ENCODE data around the gene DENND2A.
"Not testable (repeated sequence)": the region's sequence is repeated elsewhere in the genome, so short reads cannot be mapped to it uniquely, and the experiment has no call there.

DENND2A gene

DNA sequence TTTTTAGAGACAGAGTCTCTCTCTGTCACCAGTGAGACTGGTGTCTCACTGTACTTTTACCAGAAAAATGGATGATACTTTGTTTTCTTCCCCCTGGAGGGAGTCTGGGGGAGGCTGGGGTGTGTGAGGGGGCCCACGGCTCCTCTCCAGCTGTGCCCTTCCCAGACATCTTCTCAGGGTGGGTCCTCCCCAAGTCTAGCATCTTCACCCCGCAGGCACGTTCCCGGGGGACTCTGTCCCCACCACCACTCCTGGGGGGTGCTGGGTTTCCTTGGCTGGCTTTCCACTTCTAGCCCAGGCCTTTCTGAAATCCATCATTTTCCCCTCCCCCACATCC is 99.5 kb downstream of the DENND2A start:
- no peak overlapping the region for H3K4me3 ChIP-seq (ENCODE audit: low read depth, low read length)
- no peak for DNase-seq (ENCODE audit: low read depth)
- TF ChIP-seq CTCF (IDR thresholded peaks at IDR 0.05; ENCODE audit: low read depth, low read length, missing control alignments): no peak

- TF ChIP-seq CTCF (IDR thresholded peaks at IDR 0.05; ENCODE audit: low read depth, low read length, missing control alignments): no peak
- no peak overlapping the region for H3K4me3 ChIP-seq (ENCODE audit: low read depth, low read length)
- no peak for DNase-seq (ENCODE audit: low read depth)
Observed at GRCh38 chr7:140540136-140540777, 100.4 kb downstream of the DENND2A start.

DNA sequence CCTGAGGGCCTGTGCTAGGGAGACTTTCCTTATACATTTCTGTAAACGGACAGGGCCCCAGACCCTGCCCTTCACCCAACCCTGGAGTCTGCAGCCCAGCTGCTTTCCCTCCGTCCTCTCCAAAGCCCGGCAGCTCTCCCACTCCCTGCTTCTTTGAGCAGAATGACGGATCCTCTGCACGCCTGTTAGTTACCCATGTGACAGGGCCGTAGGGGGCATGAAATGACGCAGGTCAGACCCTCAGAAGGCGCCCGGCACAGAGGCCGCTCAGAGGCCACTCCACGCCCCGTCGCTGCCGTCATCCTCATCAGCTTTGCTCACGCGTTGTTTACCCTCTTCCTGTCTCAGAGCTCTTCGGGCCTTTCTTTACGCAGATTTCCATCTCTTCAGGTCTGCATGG is 101.2 kb downstream of the DENND2A start:
- DNase-seq (ENCODE audit: low read depth): no peak
- no peak for TF ChIP-seq CTCF (IDR thresholded peaks at IDR 0.05; ENCODE audit: low read depth, low read length, missing control alignments)
- no peak overlapping the region for H3K4me3 ChIP-seq (ENCODE audit: low read depth, low read length)

DNA sequence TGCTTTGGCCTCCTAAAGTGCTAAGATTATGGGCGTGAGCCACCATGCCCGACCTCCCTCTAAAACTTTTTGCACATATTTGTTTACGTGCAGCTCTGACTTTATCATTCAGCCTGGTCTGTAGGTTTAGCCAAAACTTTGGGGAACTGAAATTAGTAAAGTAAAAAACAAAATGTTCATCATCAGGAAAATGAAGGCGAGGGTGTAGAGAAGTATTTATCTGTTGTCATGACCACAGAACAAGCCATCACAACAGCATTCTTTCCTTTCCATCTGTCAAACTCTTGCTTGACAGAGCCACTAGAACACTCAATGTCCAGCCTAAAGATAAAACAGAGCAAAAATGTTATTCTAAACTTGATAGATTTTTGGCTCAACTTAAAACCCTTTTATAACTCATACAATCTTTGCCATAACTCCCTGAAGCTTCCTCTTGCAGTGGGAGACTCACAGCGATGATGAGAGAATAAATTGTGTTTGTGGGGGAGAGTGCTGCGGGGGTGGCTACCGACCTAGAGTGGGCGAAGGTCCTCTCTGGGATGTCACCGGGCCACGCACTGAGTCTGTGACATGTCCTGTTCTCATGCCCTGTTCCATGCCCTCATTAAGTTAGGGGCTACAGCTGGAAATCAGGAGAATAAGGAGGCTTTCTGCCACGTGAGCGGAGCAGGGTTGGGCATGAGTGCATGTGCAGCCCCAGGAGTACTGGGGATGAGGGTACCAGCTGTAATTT is 102.7 kb downstream of the DENND2A start:
- H3K4me3 ChIP-seq (ENCODE audit: low read depth, low read length): no peak overlapping the region
- no peak for TF ChIP-seq CTCF (IDR thresholded peaks at IDR 0.05; ENCODE audit: low read depth, low read length, missing control alignments)
- DNase-seq (ENCODE audit: low read depth): no peak

GRCh38 chr7:140534743-140535142 is 105.9 kb downstream of the DENND2A start:
- DNase-seq (ENCODE audit: low read depth): no peak
- TF ChIP-seq CTCF (IDR thresholded peaks at IDR 0.05; ENCODE audit: low read depth, low read length, missing control alignments): no peak
- no peak overlapping the region for H3K4me3 ChIP-seq (ENCODE audit: low read depth, low read length)

- no peak overlapping the region for H3K4me3 ChIP-seq (ENCODE audit: low read depth, low read length)
- no peak for DNase-seq (ENCODE audit: low read depth)
- no peak for TF ChIP-seq CTCF (IDR thresholded peaks at IDR 0.05; ENCODE audit: low read depth, low read length, missing control alignments)
Observed at GRCh38 chr7:140533394-140533872, 107.2 kb downstream of the DENND2A start.

- not testable (repeated sequence) for DNase-seq (ENCODE audit: low read depth); H3K4me3 ChIP-seq (ENCODE audit: low read depth, low read length)
Observed at GRCh38 chr7:140529428-140529827, 111.2 kb downstream of the DENND2A start.

Measured in GM12864 (cell line).